Fibroblast of lung (primary cell): ENCODE data around the gene TCEAL8. TPM values are rescaled to one million over a fixed set of nuclear protein-coding genes. Genes with fewer than 3 reads are reported as not detected.
A peak's percentile ranks its signal among the peaks of the same experiment; 100 is the strongest.

Experiments used
- DNase-seq, 2 donors: peaks; one replicate each; pipeline versions ENCODE4 v3.0.0 to v3.0.0-alpha.2; 2010; ENCODE audit warnings: low read depth in 2 of 2
- H2AFZ ChIP-seq: 2 replicates; pipeline ENCODE4 v1.5.1; 2012; ENCODE audit warnings: low read length, control low read depth, inconsistent platforms
- H3K27ac ChIP-seq: 2 replicates; pipeline ENCODE4 v1.5.1; 2011; ENCODE audit warnings: low read length, control low read depth; ENCODE audit not compliant: insufficient read depth
- H3K27me3 ChIP-seq: 2 replicates; pipeline ENCODE4 v1.5.1; 2011; ENCODE audit warnings: mild to moderate bottlenecking, low read length; ENCODE audit not compliant: control insufficient read depth, insufficient read depth
- H3K36me3 ChIP-seq: 2 replicates; pipeline ENCODE4 v1.5.1; 2011; ENCODE audit warnings: low read length; ENCODE audit not compliant: control insufficient read depth, insufficient read depth
- H3K4me1 ChIP-seq: 2 replicates; pipeline ENCODE4 v1.5.1; 2011; ENCODE audit warnings: low read length; ENCODE audit not compliant: control insufficient read depth, insufficient read depth; ENCODE audit errors: extremely low read depth
- H3K4me2 ChIP-seq: 2 replicates; pipeline ENCODE4 v1.5.1; 2011; ENCODE audit warnings: low read length, control low read depth; ENCODE audit not compliant: insufficient read depth; ENCODE audit errors: extremely low read depth
- H3K4me3 ChIP-seq, 4 experiments: fragments of 200-600 bp in 1 of 4; sonication (generic) in 1 of 4; replicated peaks in 1 of 4; 2 replicates each; pipeline ENCODE4 v1.5.1; 2011 to 2016; ENCODE audit warnings: low read length in 4 of 4, low read depth in 3 of 4, mild to moderate bottlenecking in 3 of 4, control low read depth in 2 of 4, inconsistent platforms in 1 of 4, mixed read lengths in 1 of 4; ENCODE audit not compliant: insufficient read depth in 1 of 4; ENCODE audit errors: control extremely low read depth in 1 of 4
- H3K79me2 ChIP-seq: 2 replicates; pipeline ENCODE4 v1.5.1; 2012; ENCODE audit warnings: mild to moderate bottlenecking, low read length, inconsistent platforms; ENCODE audit not compliant: control insufficient read depth, insufficient read depth
- H3K9ac ChIP-seq: 2 replicates; pipeline ENCODE4 v1.5.1; 2011; ENCODE audit warnings: mild to moderate bottlenecking, low read length, control low read depth; ENCODE audit not compliant: insufficient read depth
- H3K9me3 ChIP-seq: 2 replicates; pipeline ENCODE4 v1.5.1; 2012; ENCODE audit warnings: low read depth, low read length; ENCODE audit not compliant: control insufficient read depth, insufficient read depth
- H4K20me1 ChIP-seq: 2 replicates; pipeline ENCODE4 v1.5.1; 2011; ENCODE audit warnings: low read length; ENCODE audit not compliant: control insufficient read depth, insufficient read depth; ENCODE audit errors: extremely low read depth
- CTCF ChIP-seq, 2 donors: IDR thresholded peaks in 1 of 2; conservative IDR thresholded peaks in 1 of 2; 1 replicate in 1 of 2; 2 replicates in 1 of 2; pipeline ENCODE4 v1.5.1; 2011 to 2012; ENCODE audit warnings: low read length in 2 of 2, control low read depth in 1 of 2, inconsistent platforms in 1 of 2, low read depth in 1 of 2, mild to moderate bottlenecking in 1 of 2
- EZH2 ChIP-seq: IDR thresholded peaks from 2 replicates; pipeline ENCODE4 v1.5.1; 2012; ENCODE audit warnings: low read length, control low read depth, mild to moderate bottlenecking; ENCODE audit errors: missing control alignments
- polyA plus RNA-seq, 2 donors: library from polyadenylated mRNA; depleted of rRNA in 1 of 2; stranded (reverse) in 1 of 2; unstranded in 1 of 2; fragments of >200 nt; gene quantifications; 2 replicates each; pipeline ENCODE4 v1.2.1, GENCODE V29; 2011 to 2012; ENCODE audit warnings: missing spikeins in 1 of 2
- total RNA-seq: library from RNA; depleted of rRNA; stranded (reverse); fragments of >200 nt; gene quantifications from 2 replicates; pipeline ENCODE4 v1.2.1, GENCODE V29; 2014

Gene TCEAL8
- total and polyA plus RNA-seq, 2 donors (not counting 1 experiment from before 2014, with no cell fraction given), result 100 to 145 TPM

- H3K27me3 ChIP-seq, result no peaks in the 10 kb centered on the region
- H3K27ac ChIP-seq, result no peak overlapping the region
- H3K4me2 ChIP-seq, result no peak overlapping the region
- TF ChIP-seq CTCF (conservative IDR thresholded peaks at IDR 0.05 in 1 of 2, IDR thresholded peaks at IDR 0.05 in 1 of 2; ENCODE audit: low read depth in 1 of 2, low read length in 2 of 2) (peak; percentile 39 to 57), EZH2 (no peak)
- no peaks in the 10 kb centered on the region for H3K9me3 ChIP-seq
- H3K36me3 ChIP-seq, result no peaks in the 10 kb centered on the region
- no peaks in the 10 kb centered on the region for H4K20me1 ChIP-seq
- H3K79me2 ChIP-seq, result no peaks in the 10 kb centered on the region
- DNase-seq, result peak; percentile 29 to 57
- H3K4me3 ChIP-seq, result no peak overlapping the region
- no peak overlapping the region for H2AFZ ChIP-seq
- no peaks in the 10 kb centered on the region for H3K4me1 ChIP-seq
- no peak overlapping the region for H3K9ac ChIP-seq
Observed at GRCh38 chrX:103211012-103211715, 43.8 kb downstream of the TCEAL8 start.

GRCh38 chrX:103210056-103210455 lies 44.9 kb downstream of the TCEAL8 start:
- H3K4me3 ChIP-seq, result no peak overlapping the region
- H3K36me3 ChIP-seq, result no peaks in the 10 kb centered on the region
- TF ChIP-seq EZH2, result no peak
- no peak for TF ChIP-seq CTCF (conservative IDR thresholded peaks at IDR 0.05 in 1 of 2, IDR thresholded peaks at IDR 0.05 in 1 of 2; ENCODE audit: low read depth in 1 of 2, low read length in 2 of 2)
- no peak overlapping the region for H3K9ac ChIP-seq
- no peaks in the 10 kb centered on the region for H3K79me2 ChIP-seq
- H4K20me1 ChIP-seq, result no peaks in the 10 kb centered on the region
- no peak for DNase-seq
- no peak overlapping the region for H3K27ac ChIP-seq
- no peaks in the 10 kb centered on the region for H3K4me1 ChIP-seq
- H3K9me3 ChIP-seq, result no peaks in the 10 kb centered on the region
- H2AFZ ChIP-seq, result no peak overlapping the region
- no peak overlapping the region for H3K4me2 ChIP-seq
- H3K27me3 ChIP-seq, result no peaks in the 10 kb centered on the region

Other genes with a start within 250 kb of the TCEAL8 start
- gene BEX1, start 191.0 kb downstream of the TCEAL8 start, total RNA-seq, result not detected in 2 replicates
- 0.17 and 44.5 TPM in 2 replicates for gene BEX1, start 191.0 kb downstream of the TCEAL8 start, polyA plus RNA-seq
- not detected in 2 replicates for gene NXF3, start 162.0 kb downstream of the TCEAL8 start, total RNA-seq
- gene NXF3, start 162.0 kb downstream of the TCEAL8 start, polyA plus RNA-seq, result 0.54 TPM in 1 of 2 replicates, not detected in the other
- gene BEX4, start 40.0 kb downstream of the TCEAL8 start, total RNA-seq, result 11.1 and 20.3 TPM in 2 replicates
- gene BEX4, start 40.0 kb downstream of the TCEAL8 start, polyA plus RNA-seq, result 12.4 and 15.5 TPM in 2 replicates
- not detected in 2 replicates for gene TCEAL5, start 21.6 kb upstream of the TCEAL8 start, total RNA-seq
- not detected in 2 replicates for gene TCEAL5, start 21.6 kb upstream of the TCEAL8 start, polyA plus RNA-seq
- 2.8 and 5.9 TPM in 2 replicates for gene BEX2, start 55.8 kb upstream of the TCEAL8 start, total RNA-seq
- gene BEX2, start 55.8 kb upstream of the TCEAL8 start, polyA plus RNA-seq, result 0.32 TPM in 2 replicates
- 32.5 and 52.6 TPM in 2 replicates for gene TCEAL7, start 75.1 kb upstream of the TCEAL8 start, total RNA-seq
- 36.5 and 46.8 TPM in 2 replicates for gene TCEAL7, start 75.1 kb upstream of the TCEAL8 start, polyA plus RNA-seq
- 89.5 and 107 TPM in 2 replicates for gene TCEAL9, start 101.4 kb upstream of the TCEAL8 start, total RNA-seq
- 198 and 286 TPM in 2 replicates for gene TCEAL9, start 101.4 kb upstream of the TCEAL8 start, polyA plus RNA-seq
- gene BEX3, start 121.4 kb upstream of the TCEAL8 start, total RNA-seq, result 300 and 416 TPM in 2 replicates
- 433 and 460 TPM in 2 replicates for gene BEX3, start 121.4 kb upstream of the TCEAL8 start, polyA plus RNA-seq